Transverse colon (tissue), 4 donors: ENCODE data around the gene ADCY9. TPM values are rescaled to one million over a fixed set of nuclear protein-coding genes. Genes with fewer than 3 reads are reported as not detected.

Experiments
- DNase-seq: peaks from one replicate; pipeline ENCODE4 v3.0.0-alpha.2; 2019
- H3K27ac ChIP-seq, 4 donors: fragments of 200-600 bp; sonication (generic); 2 replicates each; pipeline ENCODE4 v1.5.1; 2016 to 2018; ENCODE audit warnings: inconsistent platforms in 4 of 4
- H3K27me3 ChIP-seq: fragments of 200-600 bp; sonication (generic); 2 replicates; pipeline ENCODE4 v1.5.1; 2017; ENCODE audit warnings: inconsistent platforms
- H3K36me3 ChIP-seq, 4 donors: fragments of 200-600 bp; sonication (generic); 2 replicates each; pipeline ENCODE4 v1.5.1; 2017 to 2019; ENCODE audit warnings: inconsistent platforms in 4 of 4
- H3K4me1 ChIP-seq, 4 donors: fragments of 200-600 bp; sonication (generic); 2 replicates each; pipeline ENCODE4 v1.5.1; 2017 to 2020; ENCODE audit warnings: inconsistent platforms in 4 of 4
- H3K4me3 ChIP-seq, 4 donors: fragments of 200-600 bp; sonication (generic); 1 replicate in 1 of 4; 2 replicates in 3 of 4; pipeline versions ENCODE4 v1.5.1 to v1.6.1; 2017 to 2019; ENCODE audit warnings: inconsistent platforms in 4 of 4
- H3K9me3 ChIP-seq, 2 donors: fragments of 200-600 bp; sonication (generic); 2 replicates each; pipeline ENCODE4 v1.5.1; 2017 to 2019; ENCODE audit warnings: inconsistent platforms in 2 of 2
- EP300 ChIP-seq: sonication (generic); formaldehyde crosslinking; IDR thresholded peaks from one replicate; pipeline ENCODE4 v1.6.1; 2017; ENCODE audit warnings: antibody characterized with exemption, low read depth
- POLR2A ChIP-seq: fragments of 450-650 bp; IDR thresholded peaks from one replicate; pipeline ENCODE4 v1.6.1; 2016; ENCODE audit warnings: antibody characterized with exemption, mild to moderate bottlenecking, moderate library complexity
- POLR2AphosphoS5 ChIP-seq, 3 donors: sonication (generic); formaldehyde crosslinking; IDR thresholded peaks; one replicate each; pipeline ENCODE4 v1.6.1; 2016; ENCODE audit warnings: antibody characterized with exemption in 3 of 3
- WGBS, 2 donors: methylation state at CpG; one replicate each; pipeline ENCODE4 v1.1.5; 2018; ENCODE audit warnings: low coverage in 1 of 2; 5-methylcytosine and 5-hydroxymethylcytosine counted together
- in situ Hi-C, 4 donors: fragments of 200-750 bp; cut with MboI; loops; one replicate each; pipeline versions ENCODE4 v1.15.0 to v1.15.1; 2017; ENCODE audit warnings: low sequenced_read_pairs in 3 of 4, low pct_ligation_motif_present in 1 of 4, low pct_unique_long_range_greater_than_20kb in 1 of 4
- intact Hi-C: fragments of 100-400 bp; cut with DNase I; formaldehyde crosslinking; loops from one replicate; pipeline ENCODE4 v1.15.1; 2023; ENCODE audit warnings: low total_unique reads
- total RNA-seq, 4 donors: library from RNA; depleted of rRNA; stranded (reverse); fragments of >200 nt; gene quantifications; one replicate each; pipeline ENCODE4 v1.1.0, GENCODE V29; 2016
- TF ChIP-seq, protein P1 (sequence below), 5 experiments: fragments of 200-600 bp in 3 of 5; fragments of 450-650 bp in 2 of 5; sonication (generic) in 3 of 5; IDR thresholded peaks; 1 replicate in 2 of 5; 2 replicates in 3 of 5; pipeline ENCODE4 v1.5.1; 2016 to 2017; ENCODE audit warnings: antibody characterized with exemption in 5 of 5, inconsistent platforms in 3 of 5, mild to moderate bottlenecking in 2 of 5, moderate library complexity in 1 of 5

ADCY9 gene
- total RNA-seq, 4 donors from 2014 or later: 33.7 to 46.0 (median 37.2) TPM

DNA sequence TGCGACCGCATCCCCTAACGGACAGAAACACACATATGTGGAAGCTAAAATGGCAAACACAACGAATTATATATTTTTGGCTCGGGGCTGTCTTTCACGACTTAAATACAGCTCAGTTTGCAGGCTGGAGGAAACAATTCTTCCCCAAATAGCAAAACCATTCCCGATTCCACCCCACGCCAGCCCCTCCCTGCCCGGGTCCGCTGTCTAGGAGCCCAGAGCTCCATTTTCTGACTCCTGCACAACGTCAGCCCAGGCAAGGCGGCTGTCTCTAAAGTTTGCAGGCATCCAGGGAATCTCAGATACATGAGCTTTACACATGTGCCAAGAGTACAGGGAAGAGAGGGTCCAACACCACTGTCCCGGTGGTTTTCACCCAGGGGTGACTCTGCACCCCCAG, 110.5 kb downstream of the ADCY9 start:
- TF ChIP-seq POLR2A (no peak), POLR2AphosphoS5 (IDR thresholded peaks at IDR 0.05) (no peak), EP300 (no peak)
- TF ChIP-seq, protein P1, sequence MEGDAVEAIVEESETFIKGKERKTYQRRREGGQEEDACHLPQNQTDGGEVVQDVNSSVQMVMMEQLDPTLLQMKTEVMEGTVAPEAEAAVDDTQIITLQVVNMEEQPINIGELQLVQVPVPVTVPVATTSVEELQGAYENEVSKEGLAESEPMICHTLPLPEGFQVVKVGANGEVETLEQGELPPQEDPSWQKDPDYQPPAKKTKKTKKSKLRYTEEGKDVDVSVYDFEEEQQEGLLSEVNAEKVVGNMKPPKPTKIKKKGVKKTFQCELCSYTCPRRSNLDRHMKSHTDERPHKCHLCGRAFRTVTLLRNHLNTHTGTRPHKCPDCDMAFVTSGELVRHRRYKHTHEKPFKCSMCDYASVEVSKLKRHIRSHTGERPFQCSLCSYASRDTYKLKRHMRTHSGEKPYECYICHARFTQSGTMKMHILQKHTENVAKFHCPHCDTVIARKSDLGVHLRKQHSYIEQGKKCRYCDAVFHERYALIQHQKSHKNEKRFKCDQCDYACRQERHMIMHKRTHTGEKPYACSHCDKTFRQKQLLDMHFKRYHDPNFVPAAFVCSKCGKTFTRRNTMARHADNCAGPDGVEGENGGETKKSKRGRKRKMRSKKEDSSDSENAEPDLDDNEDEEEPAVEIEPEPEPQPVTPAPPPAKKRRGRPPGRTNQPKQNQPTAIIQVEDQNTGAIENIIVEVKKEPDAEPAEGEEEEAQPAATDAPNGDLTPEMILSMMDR (IDR thresholded peaks at IDR 0.05): no peak
- peaks cover 0 to 11% (median 3%) of the 10 kb centered on the region in 4 donors for H3K4me1 ChIP-seq
- intact Hi-C loops (loop anchor here (1.0 kb wide), 1 partner anchor 40 kb away; no protein-coding TSS in a partner anchor), in situ Hi-C loops (loop anchor here in 2 of 4 donors (25.0 kb wide), 1 partner anchor 107 kb away; the partner anchor contains the start of gene ADCY9 (in 2 of the 2))
- WGBS, 2 donors: 84 to 92% methylated on average over 10 to 13 of the region's 13 CpGs
- H3K36me3 ChIP-seq: no peaks in the 10 kb centered on the region
- H3K4me3 ChIP-seq: no peak overlapping the region
- no peaks in the 10 kb centered on the region for H3K9me3 ChIP-seq
- no peak for DNase-seq
- H3K27ac ChIP-seq: peak overlapping the region in 3 of 4 donors; percentile 27 to 47 (median 41)
- H3K27me3 ChIP-seq: no peaks in the 10 kb centered on the region

GRCh38 chr16:4005281-4005680, 111.0 kb downstream of the ADCY9 start:
- Histone ChIP-seq H3K9me3 (no peaks in the 10 kb centered on the region), H3K4me3 (no peak overlapping the region), H3K27me3 (no peaks in the 10 kb centered on the region), H3K4me1 (peaks cover 0 to 11% (median 3%) of the 10 kb centered on the region in 4 donors), H3K36me3 (no peaks in the 10 kb centered on the region), H3K27ac (no peak overlapping the region)
- intact Hi-C loops: no loop called here
- in situ Hi-C loops: loop anchor here in 2 of 4 donors (25.0 kb wide), 1 partner anchor 107 kb away; the partner anchor contains the start of gene ADCY9 (in 2 of the 2)
- 84 to 85% methylated on average over 7 to 9 of the region's 9 CpGs for WGBS, 2 donors
- no peak for DNase-seq
- TF ChIP-seq POLR2AphosphoS5 (IDR thresholded peaks at IDR 0.05): no peak
- TF ChIP-seq EP300: no peak
- TF ChIP-seq, protein P1 (IDR thresholded peaks at IDR 0.05): no peak
- no peak for TF ChIP-seq POLR2A

DNA sequence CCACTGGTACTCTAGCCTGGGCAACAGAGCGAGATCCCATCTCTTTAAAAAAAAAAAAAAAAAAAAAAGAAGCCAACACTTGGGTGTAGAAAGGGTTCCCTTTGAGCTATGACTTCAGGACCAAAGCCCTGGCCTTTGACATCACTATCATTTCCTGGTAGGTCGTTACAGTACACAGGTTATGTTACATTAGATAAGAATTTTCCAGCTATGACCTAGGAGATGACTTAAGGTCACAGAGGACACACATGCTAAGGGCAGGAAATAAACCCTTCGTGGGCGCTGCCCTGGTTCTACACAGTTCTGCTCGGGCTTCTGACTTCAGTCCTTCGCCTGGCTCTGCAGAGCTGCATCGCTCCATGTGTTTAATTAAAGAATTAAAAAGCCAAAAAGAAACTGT, 112.0 kb downstream of the ADCY9 start:
- no peak overlapping the region for H3K4me3 ChIP-seq
- H3K9me3 ChIP-seq: no peaks in the 10 kb centered on the region
- no peaks in the 10 kb centered on the region for H3K27me3 ChIP-seq
- no peak overlapping the region for H3K27ac ChIP-seq
- TF ChIP-seq POLR2AphosphoS5 (IDR thresholded peaks at IDR 0.05) (no peak), POLR2A (no peak), EP300 (no peak)
- TF ChIP-seq, protein P1 (IDR thresholded peaks at IDR 0.05): no peak
- 84 to 100% methylated on average over 1 to 7 of the region's 7 CpGs for WGBS, 2 donors
- no peaks in the 10 kb centered on the region for H3K36me3 ChIP-seq
- no peak for DNase-seq
- in situ Hi-C loops (loop anchor here in 2 of 4 donors (25.0 kb wide), 1 partner anchor 108 kb away; the partner anchor contains the start of gene ADCY9 (in 2 of the 2)), intact Hi-C loops (no loop called here)
- H3K4me1 ChIP-seq: peaks cover 0 to 11% (median 5%) of the 10 kb centered on the region in 4 donors

DNA sequence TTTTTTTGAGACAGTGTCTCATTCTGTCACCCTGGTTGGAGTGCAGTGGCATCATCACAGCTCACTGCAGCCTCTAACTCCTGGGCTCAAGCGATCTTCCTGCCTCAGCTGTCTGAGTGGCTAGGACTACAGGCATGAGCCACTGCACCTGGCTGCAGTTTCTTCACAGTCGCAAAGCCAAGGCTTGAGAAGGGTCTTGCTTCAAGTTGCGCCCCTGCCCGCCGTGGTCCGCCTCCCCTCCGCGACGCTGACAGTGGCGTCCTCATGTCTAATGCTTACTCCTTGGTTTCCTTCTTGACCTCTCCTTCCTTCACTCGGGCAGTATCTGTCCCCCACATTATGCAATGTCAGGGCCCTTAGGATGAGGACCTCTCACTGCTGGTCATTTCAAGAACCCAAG, 112.7 kb downstream of the ADCY9 start:
- peaks cover 0 to 11% (median 6%) of the 10 kb centered on the region in 4 donors for H3K4me1 ChIP-seq
- no peak overlapping the region for H3K27ac ChIP-seq
- DNase-seq: no peak
- no peaks in the 10 kb centered on the region for H3K9me3 ChIP-seq
- in situ Hi-C loops: loop anchor here in 2 of 4 donors (25.0 kb wide), 1 partner anchor 109 kb away; the partner anchor contains the start of gene ADCY9 (in 2 of the 2)
- intact Hi-C loops: no loop called here
- no peak overlapping the region for H3K4me3 ChIP-seq
- H3K36me3 ChIP-seq: no peaks in the 10 kb centered on the region
- TF ChIP-seq, protein P1 (IDR thresholded peaks at IDR 0.05): no peak
- TF ChIP-seq POLR2AphosphoS5 (IDR thresholded peaks at IDR 0.05): no peak
- no peak for TF ChIP-seq EP300
- no peak for TF ChIP-seq POLR2A
- no peaks in the 10 kb centered on the region for H3K27me3 ChIP-seq
- WGBS, 2 donors: 96% methylated on average over 11 of the region's 11 CpGs; no CpG with 5 or more reads in 1 of the 2 donors
